ENCODE results near the gene RPP14. TPM values are rescaled to one million over a fixed set of nuclear protein-coding genes. Genes with fewer than 3 reads are reported as not detected.

The RPP14 gene
- total and polyA plus RNA-seq, 2 experiments from 2014 or later, result 11.7 to 18.6 TPM

GRCh38 chr3:58340594-58341244, 34.7 kb downstream of the RPP14 start:
- ATAC-seq (no peak), DNase-seq (ENCODE audit: low spot score) (no peak)
- H2AFZ ChIP-seq, result no peak overlapping the region
- H3K4me3 ChIP-seq, result no peak overlapping the region
- Mint-ChIP-seq H3K27ac (no peak overlapping the region), H3K4me3 (no peak overlapping the region), H3K36me3 (ENCODE audit: low read depth) (no peaks in the 10 kb centered on the region), H3K9me3 (no peaks in the 10 kb centered on the region), H3K4me1 (no peaks in the 10 kb centered on the region), H3K27me3 (ENCODE audit: insufficient read depth, low read depth, poor library complexity) (no peaks in the 10 kb centered on the region)
- H3K9me2 ChIP-seq (ENCODE audit: insufficient read depth), result no peaks in the 10 kb centered on the region
- no peaks in the 10 kb centered on the region for H3F3A ChIP-seq (replicated peaks; ENCODE audit: low read depth)
- no peaks in the 10 kb centered on the region for H3K36me3 ChIP-seq (ENCODE audit: insufficient read depth)
- TF ChIP-seq POLR2AphosphoS5 (IDR thresholded peaks at IDR 0.05; ENCODE audit: low read depth), result no peak
- TF ChIP-seq EZH2phosphoT487 (IDR thresholded peaks at IDR 0.05; ENCODE audit: unreplicated experiment), result no peak
- TF ChIP-seq CREB1 (CRISPR knock-in tag; IDR thresholded peaks at IDR 0.05; ENCODE audit: low read depth), result no peak
- no peak for TF ChIP-seq JUNB (IDR thresholded peaks at IDR 0.05; ENCODE audit: unreplicated experiment)
- TF ChIP-seq EZH2 (IDR thresholded peaks at IDR 0.05; ENCODE audit: low read depth, unreplicated experiment), result no peak
- no peak for TF ChIP-seq ZNF331 (CRISPR knock-in tag; IDR thresholded peaks at IDR 0.05; ENCODE audit: low read depth)
- TF ChIP-seq ZNF114 (CRISPR knock-in tag; IDR thresholded peaks at IDR 0.05), result no peak
- TF ChIP-seq REST (IDR thresholded peaks at IDR 0.05; ENCODE audit: unreplicated experiment), result no peak
- TF ChIP-seq, protein P1, sequence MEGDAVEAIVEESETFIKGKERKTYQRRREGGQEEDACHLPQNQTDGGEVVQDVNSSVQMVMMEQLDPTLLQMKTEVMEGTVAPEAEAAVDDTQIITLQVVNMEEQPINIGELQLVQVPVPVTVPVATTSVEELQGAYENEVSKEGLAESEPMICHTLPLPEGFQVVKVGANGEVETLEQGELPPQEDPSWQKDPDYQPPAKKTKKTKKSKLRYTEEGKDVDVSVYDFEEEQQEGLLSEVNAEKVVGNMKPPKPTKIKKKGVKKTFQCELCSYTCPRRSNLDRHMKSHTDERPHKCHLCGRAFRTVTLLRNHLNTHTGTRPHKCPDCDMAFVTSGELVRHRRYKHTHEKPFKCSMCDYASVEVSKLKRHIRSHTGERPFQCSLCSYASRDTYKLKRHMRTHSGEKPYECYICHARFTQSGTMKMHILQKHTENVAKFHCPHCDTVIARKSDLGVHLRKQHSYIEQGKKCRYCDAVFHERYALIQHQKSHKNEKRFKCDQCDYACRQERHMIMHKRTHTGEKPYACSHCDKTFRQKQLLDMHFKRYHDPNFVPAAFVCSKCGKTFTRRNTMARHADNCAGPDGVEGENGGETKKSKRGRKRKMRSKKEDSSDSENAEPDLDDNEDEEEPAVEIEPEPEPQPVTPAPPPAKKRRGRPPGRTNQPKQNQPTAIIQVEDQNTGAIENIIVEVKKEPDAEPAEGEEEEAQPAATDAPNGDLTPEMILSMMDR (conservative IDR thresholded peaks at IDR 0.05; ENCODE audit: low read depth in 2 of 2), result no peak
- no peaks in the 10 kb centered on the region for H3K4me1 ChIP-seq (ENCODE audit: insufficient read depth)
- no peaks in the 10 kb centered on the region for H4K20me1 ChIP-seq (replicated peaks; ENCODE audit: insufficient read depth)
- H3K79me2 ChIP-seq (replicated peaks; ENCODE audit: insufficient read depth), result no peaks in the 10 kb centered on the region
- H3K27me3 ChIP-seq (ENCODE audit: insufficient read depth), result no peaks in the 10 kb centered on the region
- H3K27ac ChIP-seq (ENCODE audit: low read depth), result no peak overlapping the region
- no peak overlapping the region for H3K4me2 ChIP-seq

DNA sequence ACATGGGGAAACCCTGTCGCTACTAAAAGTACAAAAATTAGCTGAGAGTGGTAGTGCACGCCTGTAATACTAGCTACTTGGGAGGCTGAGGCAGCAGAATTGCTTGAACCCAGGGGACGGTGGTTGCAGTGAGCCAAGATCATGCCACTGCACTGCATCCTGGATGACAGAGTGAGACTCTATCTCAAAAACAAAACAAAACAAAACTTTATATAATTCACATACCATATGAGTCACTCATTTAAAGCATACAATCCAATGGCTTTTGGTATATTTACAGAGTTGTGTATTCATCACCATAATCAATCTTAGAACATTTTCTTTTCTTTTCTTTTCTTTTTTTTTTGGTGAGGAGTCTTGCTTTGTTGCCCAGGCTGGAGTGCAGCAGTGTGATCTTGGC, 35.3 kb downstream of the RPP14 start:
- Histone ChIP-seq H2AFZ (no peak overlapping the region), H3K27ac (ENCODE audit: low read depth) (no peak overlapping the region), H4K20me1 (replicated peaks; ENCODE audit: insufficient read depth) (no peaks in the 10 kb centered on the region), H3F3A (replicated peaks; ENCODE audit: low read depth) (no peaks in the 10 kb centered on the region), H3K79me2 (replicated peaks; ENCODE audit: insufficient read depth) (no peaks in the 10 kb centered on the region), H3K4me3 (no peak overlapping the region), H3K27me3 (ENCODE audit: insufficient read depth) (no peaks in the 10 kb centered on the region), H3K9me2 (ENCODE audit: insufficient read depth) (no peaks in the 10 kb centered on the region), H3K4me1 (ENCODE audit: insufficient read depth) (no peaks in the 10 kb centered on the region), H3K4me2 (no peak overlapping the region), H3K36me3 (ENCODE audit: insufficient read depth) (no peaks in the 10 kb centered on the region)
- no peaks in the 10 kb centered on the region for H3K4me1 Mint-ChIP-seq
- H3K4me3 Mint-ChIP-seq, result no peak overlapping the region
- H3K27me3 Mint-ChIP-seq (ENCODE audit: insufficient read depth, low read depth, poor library complexity), result no peaks in the 10 kb centered on the region
- H3K36me3 Mint-ChIP-seq (ENCODE audit: low read depth), result no peaks in the 10 kb centered on the region
- no peak for TF ChIP-seq EZH2 (IDR thresholded peaks at IDR 0.05; ENCODE audit: low read depth, unreplicated experiment)
- H3K27ac Mint-ChIP-seq, result no peak overlapping the region
- ATAC-seq (no peak), DNase-seq (ENCODE audit: low spot score) (no peak)
- no peaks in the 10 kb centered on the region for H3K9me3 Mint-ChIP-seq

Data from GM23338 (cell line).